GM12801 (cell line): ENCODE data around the gene BMPR1A.

Experiments used
- CTCF ChIP-seq: IDR thresholded peaks from one replicate; pipeline ENCODE4 v1.5.1; 2011; ENCODE audit warnings: control low read depth; ENCODE audit not compliant: insufficient read length; ENCODE audit errors: extremely low read depth

Gene BMPR1A

GRCh38 chr10:86958901-86959736 is 202.7 kb downstream of the BMPR1A start:
- TF ChIP-seq CTCF, result no peak

- TF ChIP-seq CTCF, result no peak
These were observed 203.3 kb downstream of the BMPR1A start for GRCh38 chr10:86959737-86960002.

- TF ChIP-seq CTCF, result peak; percentile 83
These were observed 203.8 kb downstream of the BMPR1A start for GRCh38 chr10:86960003-86960862.

- no peak for TF ChIP-seq CTCF
These were observed 204.5 kb downstream of the BMPR1A start for GRCh38 chr10:86960863-86961434.

GRCh38 chr10:86961481-86962091 is 205.2 kb downstream of the BMPR1A start:
- TF ChIP-seq CTCF, result no peak

GRCh38 chr10:86962136-86962980 is 205.9 kb downstream of the BMPR1A start:
- TF ChIP-seq CTCF, result no peak
